PC-3 (cell line): Measurements from ENCODE around the gene ENAH. TPM values are rescaled to one million over a fixed set of nuclear protein-coding genes. Genes with fewer than 3 reads are reported as not detected.

Source experiments
- ATAC-seq: fragments of 200-7000 bp; cut with Tn5 transposase; 2 replicates; pipeline ENCODE4 v1.9.1; 2020; ENCODE audit warnings: mild to moderate bottlenecking, moderate library complexity
- BruUV-seq: library from RNA; stranded (reverse); fragments of 400-500 nt; replicated peaks from 2 replicates; lab custom pipeline; 2021; lab: Mats Ljungman, UMichigan
- CTCF ChIA-PET: fragments of 300-600 bp; sonication (Branson Sonifier 250); formaldehyde crosslinking; loops from one replicate; lab custom pipeline; 2022; ENCODE audit warnings: antibody characterized with exemption; lab: Charles Lee
- POLR2A ChIA-PET: fragments of 300-600 bp; sonication (Branson Sonifier 250); formaldehyde crosslinking; loops from one replicate; lab custom pipeline; 2022; ENCODE audit warnings: antibody characterized with exemption; ENCODE audit not compliant: unreplicated experiment; lab: Charles Lee
- DNase-seq: peaks from one replicate; pipeline ENCODE4 v3.0.0-alpha.2; 2015
- H2AFZ ChIP-seq: fragments of 300-600 bp; sonication (generic); 2 replicates; pipeline ENCODE4 v1.6.0; 2016; ENCODE audit warnings: antibody characterized with exemption, low read length
- H3F3A ChIP-seq: fragments of 300-600 bp; sonication (generic); one replicate; pipeline ENCODE4 v1.6.0; 2017; ENCODE audit warnings: antibody characterized with exemption, low read length, control low read depth, mild to moderate bottlenecking; ENCODE audit not compliant: unreplicated experiment
- H3K27ac ChIP-seq: fragments of 300-600 bp; sonication (generic); 2 replicates; pipeline ENCODE4 v1.5.1; 2016; ENCODE audit warnings: mild to moderate bottlenecking, low read length
- H3K27me3 ChIP-seq: fragments of 300-600 bp; sonication (generic); 2 replicates; pipeline ENCODE4 v1.6.1; 2016; ENCODE audit warnings: low read length, mixed read lengths
- H3K36me3 ChIP-seq: fragments of 300-600 bp; sonication (generic); 2 replicates; pipeline ENCODE4 v1.6.1; 2016; ENCODE audit warnings: low read depth, mixed run types, low read length, mixed read lengths
- H3K4me1 ChIP-seq: fragments of 300-600 bp; sonication (generic); 2 replicates; pipeline ENCODE4 v1.5.1; 2016; ENCODE audit warnings: low read length; ENCODE audit not compliant: insufficient read depth
- H3K4me2 ChIP-seq: fragments of 300-600 bp; sonication (generic); 2 replicates; pipeline ENCODE4 v1.6.0; 2016; ENCODE audit warnings: low read length
- H3K4me3 ChIP-seq: fragments of 300-600 bp; sonication (generic); 2 replicates; pipeline ENCODE4 v1.5.1; 2016; ENCODE audit warnings: mild to moderate bottlenecking, low read length, mixed read lengths
- H3K79me2 ChIP-seq: fragments of 300-600 bp; sonication (generic); 2 replicates; pipeline ENCODE4 v1.6.1; 2017; ENCODE audit warnings: low read length, mixed read lengths
- H3K9ac ChIP-seq: fragments of 300-600 bp; sonication (generic); 2 replicates; pipeline ENCODE4 v1.6.0; 2016; ENCODE audit warnings: mild to moderate bottlenecking, low read length
- H3K9me2 ChIP-seq: fragments of 300-600 bp; sonication (generic); replicated peaks from 2 replicates; pipeline ENCODE4 v1.6.1; 2016; ENCODE audit warnings: mixed run types, low read length, mixed read lengths
- H3K9me3 ChIP-seq: fragments of 300-600 bp; sonication (generic); 2 replicates; pipeline ENCODE4 v1.6.1; 2016; ENCODE audit warnings: low read length, mixed read lengths
- H4K20me1 ChIP-seq: fragments of 300-600 bp; sonication (generic); 2 replicates; pipeline ENCODE4 v1.6.1; 2016; ENCODE audit warnings: low read length, mixed read lengths
- EZH2 ChIP-seq: fragments of 300-600 bp; sonication (generic); IDR thresholded peaks from one replicate; pipeline ENCODE4 v1.6.1; 2017; ENCODE audit warnings: antibody characterized with exemption, mild to moderate bottlenecking, low read length; ENCODE audit not compliant: unreplicated experiment
- EZH2phosphoT487 ChIP-seq: fragments of 300-600 bp; sonication (generic); IDR thresholded peaks from 2 replicates; pipeline ENCODE4 v1.6.1; 2018; ENCODE audit warnings: mild to moderate bottlenecking, antibody characterized with exemption, low read length, borderline replicate concordance
- intact Hi-C: fragments of 100-400 bp; cut with micrococcal nuclease; formaldehyde crosslinking; loops from 2 replicates; pipeline ENCODE4 v1.9.0; 2023
- total RNA-seq: library from RNA; depleted of rRNA; stranded (reverse); fragments of >200 nt; gene quantifications from 2 replicates; pipeline ENCODE4 v1.2.3, GENCODE V29; 2014
- TF ChIP-seq, protein P1 (sequence below): fragments of 300-600 bp; sonication (generic); conservative IDR thresholded peaks from 2 replicates; pipeline ENCODE4 v1.5.1; 2017; ENCODE audit warnings: antibody characterized with exemption, low read depth, mild to moderate bottlenecking, low read length

ENAH gene
- total RNA-seq, 1 experiment from 2014 or later = 96.6 TPM

- Histone ChIP-seq H2AFZ (no peak overlapping the region), H3K9me3 (no peaks in the 10 kb centered on the region), H3K9ac (peak overlapping the region; percentile 86), H3K79me2 (peaks cover 75% of the 10 kb centered on the region), H3K27ac (peak overlapping the region; percentile 46), H3K4me1 (peaks cover 45% of the 10 kb centered on the region), H3K4me3 (peak overlapping the region; percentile 98), H3K36me3 (no peaks in the 10 kb centered on the region), H3K4me2 (peak overlapping the region; percentile 89), H3K27me3 (no peaks in the 10 kb centered on the region), H3F3A (peaks cover 11% of the 10 kb centered on the region), H3K9me2 (no peaks in the 10 kb centered on the region), H4K20me1 (peaks cover 29% of the 10 kb centered on the region)
- DNase-seq = peak; percentile 63
- TF ChIP-seq EZH2 = no peak
- TF ChIP-seq, protein P1, sequence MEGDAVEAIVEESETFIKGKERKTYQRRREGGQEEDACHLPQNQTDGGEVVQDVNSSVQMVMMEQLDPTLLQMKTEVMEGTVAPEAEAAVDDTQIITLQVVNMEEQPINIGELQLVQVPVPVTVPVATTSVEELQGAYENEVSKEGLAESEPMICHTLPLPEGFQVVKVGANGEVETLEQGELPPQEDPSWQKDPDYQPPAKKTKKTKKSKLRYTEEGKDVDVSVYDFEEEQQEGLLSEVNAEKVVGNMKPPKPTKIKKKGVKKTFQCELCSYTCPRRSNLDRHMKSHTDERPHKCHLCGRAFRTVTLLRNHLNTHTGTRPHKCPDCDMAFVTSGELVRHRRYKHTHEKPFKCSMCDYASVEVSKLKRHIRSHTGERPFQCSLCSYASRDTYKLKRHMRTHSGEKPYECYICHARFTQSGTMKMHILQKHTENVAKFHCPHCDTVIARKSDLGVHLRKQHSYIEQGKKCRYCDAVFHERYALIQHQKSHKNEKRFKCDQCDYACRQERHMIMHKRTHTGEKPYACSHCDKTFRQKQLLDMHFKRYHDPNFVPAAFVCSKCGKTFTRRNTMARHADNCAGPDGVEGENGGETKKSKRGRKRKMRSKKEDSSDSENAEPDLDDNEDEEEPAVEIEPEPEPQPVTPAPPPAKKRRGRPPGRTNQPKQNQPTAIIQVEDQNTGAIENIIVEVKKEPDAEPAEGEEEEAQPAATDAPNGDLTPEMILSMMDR = no peak
- intact Hi-C loops = loop anchor here (1.0 to 2.0 kb wide), 2 partner anchors 48 to 97 kb away; no protein-coding TSS in a partner anchor
- ChIA-PET CTCF (interaction anchor here (0.6 to 0.7 kb wide), 2 partner anchors 120 to 347 kb away, joined by 3 to 4 read pairs; no protein-coding TSS in a partner anchor), POLR2A (interaction anchor here (1.3 kb wide), 1 partner anchor 121 kb away, joined by 3 read pairs; no protein-coding TSS in a partner anchor)
- BruUV-seq = TSS peak; percentile 39
- no peak for ATAC-seq
Observed at GRCh38 chr1:225651376-225651871, 1.5 kb downstream of the ENAH start.

- ATAC-seq = no peak
- peaks cover 6% of the 10 kb centered on the region; the same call in 1 of the 2 replicates for H3K36me3 ChIP-seq
- peak overlapping the region; percentile 86 for H3K9ac ChIP-seq
- peaks cover 36% of the 10 kb centered on the region for H4K20me1 ChIP-seq
- H3K4me2 ChIP-seq = peak overlapping the region; percentile 89
- no TSS peak for BruUV-seq
- H3K4me1 ChIP-seq = peaks cover 34% of the 10 kb centered on the region
- ChIA-PET CTCF (interaction anchor here (0.7 kb wide), 1 partner anchor 127 kb away, joined by 14 read pairs; no protein-coding TSS in a partner anchor), POLR2A (no interaction called here)
- H3K79me2 ChIP-seq = peaks cover 88% of the 10 kb centered on the region
- peak; percentile 26 for DNase-seq
- H3K9me2 ChIP-seq = no peaks in the 10 kb centered on the region
- no peak overlapping the region for H2AFZ ChIP-seq
- H3K27ac ChIP-seq = no peak overlapping the region
- H3F3A ChIP-seq = peaks cover 4% of the 10 kb centered on the region
- H3K4me3 ChIP-seq = peak overlapping the region; percentile 98
- intact Hi-C loops = loop anchor here (2.0 kb wide), 1 partner anchor 95 kb away; no protein-coding TSS in a partner anchor
- TF ChIP-seq EZH2phosphoT487 (no peak), EZH2 (no peak)
- TF ChIP-seq, protein P1 = no peak
- no peaks in the 10 kb centered on the region for H3K9me3 ChIP-seq
- no peaks in the 10 kb centered on the region for H3K27me3 ChIP-seq
Observed at GRCh38 chr1:225650179-225650578, 2.7 kb downstream of the ENAH start.
